NB4 (cell line): ENCODE measurements around the gene C2orf80.

ENCODE experiments used
- CTCF ChIP-seq: IDR thresholded peaks from one replicate; pipeline ENCODE4 v1.5.1; 2012; ENCODE audit warnings: low read depth, low read length
- MAX ChIP-seq: IDR thresholded peaks from 2 replicates; pipeline ENCODE4 v1.6.1; 2011; ENCODE audit warnings: low read depth, low read length
- POLR2A ChIP-seq: IDR thresholded peaks from 2 replicates; pipeline ENCODE4 v1.6.1; 2011; ENCODE audit warnings: mild to moderate bottlenecking; ENCODE audit not compliant: insufficient read length; ENCODE audit errors: extremely low read depth

DNA sequence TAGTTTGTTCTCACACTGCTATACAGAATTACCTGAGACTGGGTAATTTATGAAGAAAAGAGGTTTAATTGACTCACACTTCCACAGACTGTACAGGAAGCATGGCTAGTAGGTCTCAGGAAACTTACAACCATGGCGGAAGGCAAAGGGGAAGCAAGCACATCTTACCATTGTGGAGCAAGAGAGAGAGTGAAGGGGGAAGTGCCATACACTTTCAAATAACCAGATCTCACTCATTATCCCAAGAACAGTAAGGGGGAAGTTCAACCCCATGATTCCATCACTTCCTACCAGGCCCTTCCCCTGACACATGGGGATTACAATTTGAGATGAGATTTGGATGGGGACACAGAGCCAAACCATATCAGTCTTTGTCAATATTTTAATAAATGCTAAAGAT, 38.9 kb downstream of the C2orf80 start:
- TF ChIP-seq MAX (no peak), CTCF (no peak), POLR2A (no peak)
